SK-N-SH treated with all-trans-retinoic acid at 6 μM for 48 hours (cell line): ENCODE data around the gene CCR5AS.

Source experiments
- ATAC-seq: fragments of 200-7000 bp; cut with Tn5 transposase; 3 replicates; pipeline ENCODE4 v1.9.1; 2020; ENCODE audit warnings: mild to moderate bottlenecking, moderate library complexity
- ARNTL ChIP-seq: fragments of 450-650 bp; formaldehyde crosslinking; IDR thresholded peaks from 2 replicates; pipeline ENCODE4 v1.5.0; 2020; ENCODE audit warnings: low read depth, mild to moderate bottlenecking, moderate library complexity, borderline replicate concordance
- BACH2 ChIP-seq: fragments of 250-450 bp; sonication (Bioruptor Pico); IDR thresholded peaks from 2 replicates; pipeline ENCODE4 v1.9.0; 2021; ENCODE audit warnings: mild to moderate bottlenecking, borderline replicate concordance
- CREB5 ChIP-seq: fragments of 250-450 bp; sonication (Bioruptor Pico); IDR thresholded peaks from 2 replicates; pipeline ENCODE4 v1.5.1; 2020; ENCODE audit warnings: low read depth, mild to moderate bottlenecking, moderate library complexity
- CSDC2 ChIP-seq: fragments of 250-450 bp; sonication (Bioruptor Pico); IDR thresholded peaks from 2 replicates; pipeline ENCODE4 v1.5.0; 2020; ENCODE audit warnings: mild to moderate bottlenecking, moderate library complexity
- ESRRG ChIP-seq: fragments of 250-450 bp; sonication (Bioruptor Pico); IDR thresholded peaks from 2 replicates; pipeline ENCODE4 v1.6.1; 2021; ENCODE audit warnings: mild to moderate bottlenecking
- ISL1 ChIP-seq: fragments of 250-450 bp; sonication (Bioruptor Pico); IDR thresholded peaks from 2 replicates; pipeline ENCODE4 v2.1.2; 2022; ENCODE audit warnings: mild to moderate bottlenecking, moderate library complexity
- OSR1 ChIP-seq: fragments of 250-450 bp; sonication (Bioruptor Pico); IDR thresholded peaks from 2 replicates; pipeline ENCODE4 v1.8.0; 2022; ENCODE audit warnings: moderate library complexity, mild to moderate bottlenecking, inconsistent platforms
- PPARA ChIP-seq: fragments of 250-450 bp; sonication (Bioruptor Pico); IDR thresholded peaks from 2 replicates; pipeline ENCODE4 v1.5.0; 2020; ENCODE audit warnings: mild to moderate bottlenecking, borderline replicate concordance
- RARB ChIP-seq: fragments of 250-450 bp; sonication (Bioruptor Pico); IDR thresholded peaks from 2 replicates; pipeline ENCODE4 v1.8.0; 2021; ENCODE audit warnings: mild to moderate bottlenecking, moderate library complexity
- SNAI2 ChIP-seq: fragments of 250-450 bp; sonication (Bioruptor Pico); IDR thresholded peaks from 2 replicates; pipeline ENCODE4 v1.5.0; 2020; ENCODE audit warnings: mild to moderate bottlenecking, moderate library complexity
- TCF4 ChIP-seq: fragments of 250-450 bp; sonication (Bioruptor Pico); IDR thresholded peaks from 2 replicates; pipeline ENCODE4 v1.8.0; 2021; ENCODE audit warnings: mild to moderate bottlenecking, moderate library complexity, borderline replicate concordance
- TOX ChIP-seq: fragments of 250-450 bp; sonication (Bioruptor Pico); IDR thresholded peaks from 2 replicates; pipeline ENCODE4 v1.8.0; 2021; ENCODE audit warnings: mild to moderate bottlenecking, moderate library complexity, borderline replicate concordance
- TSHZ2 ChIP-seq: fragments of 250-450 bp; sonication (Bioruptor Pico); IDR thresholded peaks from 2 replicates; pipeline ENCODE4 v1.5.0; 2020; ENCODE audit warnings: mild to moderate bottlenecking, moderate library complexity
- ZFP3 ChIP-seq: fragments of 250-450 bp; sonication (Bioruptor Pico); IDR thresholded peaks from 2 replicates; pipeline ENCODE4 v1.5.0; 2020; ENCODE audit warnings: mild to moderate bottlenecking, moderate library complexity
- ZFP30 ChIP-seq: fragments of 450-650 bp; formaldehyde crosslinking; IDR thresholded peaks from 2 replicates; pipeline ENCODE4 v1.5.0; 2022; ENCODE audit warnings: mild to moderate bottlenecking, moderate library complexity
- ZNF565 ChIP-seq: fragments of 450-650 bp; formaldehyde crosslinking; conservative IDR thresholded peaks from 2 replicates; pipeline ENCODE4 v1.5.0; 2020; ENCODE audit warnings: low read depth, mild to moderate bottlenecking, moderate library complexity
- ZNF70 ChIP-seq: fragments of 450-650 bp; formaldehyde crosslinking; IDR thresholded peaks from 2 replicates; pipeline ENCODE4 v1.5.0; 2020; ENCODE audit warnings: mild to moderate bottlenecking, moderate library complexity
- ZNF8 ChIP-seq: fragments of 450-650 bp; formaldehyde crosslinking; IDR thresholded peaks from 2 replicates; pipeline ENCODE4 v1.5.0; 2020; ENCODE audit warnings: mild to moderate bottlenecking, moderate library complexity
- TF ChIP-seq, protein P1 (sequence below): fragments of 250-450 bp; sonication (Bioruptor Pico); IDR thresholded peaks from 2 replicates; pipeline ENCODE4 v1.8.0; 2020; ENCODE audit warnings: mild to moderate bottlenecking, moderate library complexity, borderline replicate concordance
- TF ChIP-seq, protein P2 (sequence below): fragments of 250-450 bp; sonication (Bioruptor Pico); IDR thresholded peaks from 2 replicates; pipeline ENCODE4 v1.5.1; 2021; ENCODE audit warnings: mild to moderate bottlenecking, moderate library complexity

The CCR5AS gene

DNA sequence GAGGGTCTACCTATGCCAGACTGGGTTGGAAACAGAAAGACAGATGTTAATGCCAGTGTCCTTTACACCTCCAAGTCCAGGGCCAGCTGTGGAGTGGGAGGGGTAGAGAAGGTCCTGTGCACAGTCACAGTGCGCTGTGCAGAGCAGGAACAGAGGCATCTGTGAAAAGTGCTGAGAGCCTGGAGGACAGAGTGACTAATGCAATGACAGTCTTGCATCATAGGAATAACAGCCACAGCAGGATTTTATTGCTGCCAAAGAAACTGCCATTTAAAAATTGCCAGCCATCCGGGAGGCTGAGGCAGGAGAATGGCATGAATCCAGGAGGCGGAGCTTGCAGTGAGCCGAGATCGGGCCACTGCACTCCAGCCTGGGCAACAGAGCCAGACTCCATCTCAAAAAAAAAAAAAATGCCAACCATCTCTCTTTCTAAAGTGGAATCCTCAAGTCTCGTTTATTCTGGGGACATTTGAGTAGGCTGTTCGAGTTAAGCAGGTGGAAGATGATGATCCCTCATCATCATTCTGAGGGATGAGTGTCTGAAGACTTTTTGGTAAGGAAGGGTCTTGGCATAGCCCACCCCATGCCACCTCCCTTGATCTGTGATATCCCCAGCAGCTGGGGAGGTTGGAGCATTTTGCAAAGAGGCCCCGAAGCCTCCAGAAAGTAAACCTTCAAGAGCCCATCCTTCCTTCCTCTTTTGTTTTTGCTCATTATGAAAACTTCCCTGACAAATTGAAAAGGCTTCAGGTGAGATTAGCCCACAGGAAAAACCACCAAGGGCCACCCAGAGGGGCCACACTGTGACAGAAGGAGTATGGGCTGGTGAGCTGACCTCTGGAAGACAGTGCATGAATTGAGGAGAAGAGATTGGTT, 45.2 kb downstream of the CCR5AS start:
- ATAC-seq = no peak
- no peak for TF ChIP-seq TOX (CRISPR knock-in tag)

GRCh38 chr3:46360907-46361306, 46.0 kb downstream of the CCR5AS start:
- TF ChIP-seq ZNF565 (CRISPR knock-in tag) = no peak
- TF ChIP-seq, all 23 proteins: peak for 0
- no peak for ATAC-seq

- TF ChIP-seq TSHZ2 (no peak), ESRRG (CRISPR knock-in tag) (no peak), SNAI2 (CRISPR knock-in tag) (no peak), ZNF8 (CRISPR knock-in tag) (no peak), RARB (CRISPR knock-in tag) (no peak), ISL1 (CRISPR knock-in tag) (no peak), ARNTL (CRISPR knock-in tag) (no peak), CSDC2 (CRISPR knock-in tag) (no peak)
- TF ChIP-seq, protein P1, sequence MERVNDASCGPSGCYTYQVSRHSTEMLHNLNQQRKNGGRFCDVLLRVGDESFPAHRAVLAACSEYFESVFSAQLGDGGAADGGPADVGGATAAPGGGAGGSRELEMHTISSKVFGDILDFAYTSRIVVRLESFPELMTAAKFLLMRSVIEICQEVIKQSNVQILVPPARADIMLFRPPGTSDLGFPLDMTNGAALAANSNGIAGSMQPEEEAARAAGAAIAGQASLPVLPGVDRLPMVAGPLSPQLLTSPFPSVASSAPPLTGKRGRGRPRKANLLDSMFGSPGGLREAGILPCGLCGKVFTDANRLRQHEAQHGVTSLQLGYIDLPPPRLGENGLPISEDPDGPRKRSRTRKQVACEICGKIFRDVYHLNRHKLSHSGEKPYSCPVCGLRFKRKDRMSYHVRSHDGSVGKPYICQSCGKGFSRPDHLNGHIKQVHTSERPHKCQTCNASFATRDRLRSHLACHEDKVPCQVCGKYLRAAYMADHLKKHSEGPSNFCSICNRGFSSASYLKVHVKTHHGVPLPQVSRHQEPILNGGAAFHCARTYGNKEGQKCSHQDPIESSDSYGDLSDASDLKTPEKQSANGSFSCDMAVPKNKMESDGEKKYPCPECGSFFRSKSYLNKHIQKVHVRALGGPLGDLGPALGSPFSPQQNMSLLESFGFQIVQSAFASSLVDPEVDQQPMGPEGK (CRISPR knock-in tag) = no peak
- ATAC-seq = no peak
These were observed 47.0 kb downstream of the CCR5AS start for GRCh38 chr3:46359733-46360493.

GRCh38 chr3:46358466-46358865, 48.4 kb downstream of the CCR5AS start:
- no peak for ATAC-seq
- no peak for TF ChIP-seq TCF4 (CRISPR knock-in tag)
- TF ChIP-seq OSR1 = no peak
- no peak for TF ChIP-seq ZNF70 (CRISPR knock-in tag)
- no peak for TF ChIP-seq ISL1 (CRISPR knock-in tag)
- TF ChIP-seq, protein P2, sequence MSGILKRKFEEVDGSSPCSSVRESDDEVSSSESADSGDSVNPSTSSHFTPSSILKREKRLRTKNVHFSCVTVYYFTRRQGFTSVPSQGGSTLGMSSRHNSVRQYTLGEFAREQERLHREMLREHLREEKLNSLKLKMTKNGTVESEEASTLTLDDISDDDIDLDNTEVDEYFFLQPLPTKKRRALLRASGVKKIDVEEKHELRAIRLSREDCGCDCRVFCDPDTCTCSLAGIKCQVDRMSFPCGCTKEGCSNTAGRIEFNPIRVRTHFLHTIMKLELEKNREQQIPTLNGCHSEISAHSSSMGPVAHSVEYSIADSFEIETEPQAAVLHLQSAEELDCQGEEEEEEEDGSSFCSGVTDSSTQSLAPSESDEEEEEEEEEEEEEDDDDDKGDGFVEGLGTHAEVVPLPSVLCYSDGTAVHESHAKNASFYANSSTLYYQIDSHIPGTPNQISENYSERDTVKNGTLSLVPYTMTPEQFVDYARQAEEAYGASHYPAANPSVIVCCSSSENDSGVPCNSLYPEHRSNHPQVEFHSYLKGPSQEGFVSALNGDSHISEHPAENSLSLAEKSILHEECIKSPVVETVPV (CRISPR knock-in tag) = no peak
- TF ChIP-seq ZFP30 (CRISPR knock-in tag) = no peak
- no peak for TF ChIP-seq TSHZ2
- no peak for TF ChIP-seq CREB5 (CRISPR knock-in tag)
- TF ChIP-seq, protein P1 (CRISPR knock-in tag) = no peak
- TF ChIP-seq TOX (CRISPR knock-in tag) = no peak
- TF ChIP-seq BACH2 (CRISPR knock-in tag) = no peak
- no peak for TF ChIP-seq ZFP3 (CRISPR knock-in tag)
- no peak for TF ChIP-seq PPARA
- TF ChIP-seq CSDC2 (CRISPR knock-in tag) = no peak
- TF ChIP-seq ZNF8 (CRISPR knock-in tag) = no peak
